Central memory CD4-positive, alpha-beta T cell (primary cell): Measurements from ENCODE around the gene TDRKH.

Experiments
- DNase-seq: peaks from one replicate; pipeline ENCODE4 v3.0.0; 2022

The TDRKH gene

GRCh38 chr1:151823175-151823574 lies 32.9 kb upstream of the TDRKH start:
- DNase-seq = no peak

GRCh38 chr1:151822404-151822803 lies 32.1 kb upstream of the TDRKH start:
- no peak for DNase-seq

GRCh38 chr1:151820940-151821339 lies 30.6 kb upstream of the TDRKH start:
- DNase-seq = peak; percentile 34

- DNase-seq = no peak
Measured at GRCh38 chr1:151819976-151820623, 29.8 kb upstream of the TDRKH start.

GRCh38 chr1:151819227-151819835 lies 29.0 kb upstream of the TDRKH start:
- DNase-seq = no peak

- no peak for DNase-seq
Measured at GRCh38 chr1:151817353-151817730, 27.0 kb upstream of the TDRKH start.

GRCh38 chr1:151816548-151817352 lies 26.4 kb upstream of the TDRKH start:
- no peak for DNase-seq

- DNase-seq = peak; percentile 76
Measured at GRCh38 chr1:151815716-151816327, 25.5 kb upstream of the TDRKH start.

- no peak for DNase-seq
Measured at GRCh38 chr1:151814971-151815545, 24.8 kb upstream of the TDRKH start.

- no peak for DNase-seq
Measured at GRCh38 chr1:151814426-151814825, 24.1 kb upstream of the TDRKH start.

- no peak for DNase-seq
Measured at GRCh38 chr1:151813271-151813977, 23.1 kb upstream of the TDRKH start.

- DNase-seq = no peak
Measured at GRCh38 chr1:151811181-151811580, 20.9 kb upstream of the TDRKH start.

- no peak for DNase-seq
Measured at GRCh38 chr1:151809985-151810556, 19.8 kb upstream of the TDRKH start.

GRCh38 chr1:151809290-151809984 lies 19.1 kb upstream of the TDRKH start:
- DNase-seq = no peak

- DNase-seq = no peak
Measured at GRCh38 chr1:151807766-151808165, 17.5 kb upstream of the TDRKH start.

- DNase-seq = no peak
Measured at GRCh38 chr1:151807131-151807530, 16.8 kb upstream of the TDRKH start.

GRCh38 chr1:151806170-151806569 lies 15.9 kb upstream of the TDRKH start:
- DNase-seq = no peak

GRCh38 chr1:151805066-151805820 lies 14.9 kb upstream of the TDRKH start, which contains the start of gene LINGO4:
LINGO4 (minus strand) TSS chr1:151805419; CDS start chr1:151802704, 2,715 bp downstream.
- DNase-seq = no peak

GRCh38 chr1:151803915-151804314 lies 13.6 kb upstream of the TDRKH start:
- no peak for DNase-seq

GRCh38 chr1:151803164-151803563 lies 12.9 kb upstream of the TDRKH start:
- DNase-seq = no peak

GRCh38 chr1:151802372-151802771 lies 12.1 kb upstream of the TDRKH start:
- DNase-seq = no peak
